HepG2 (cell line): ENCODE data around the gene ANKRD65. TPM values are rescaled to one million over a fixed set of nuclear protein-coding genes. Genes with fewer than 3 reads are reported as not detected.
A peak's percentile ranks its signal among the peaks of the same experiment; 100 is the strongest.

Source experiments
- CBFB ChIP-seq: sonication (generic); formaldehyde crosslinking; IDR thresholded peaks from 2 replicates; pipeline ENCODE4 v1.4.0; 2020; ENCODE audit warnings: missing genetic modification reagents
- CTCF ChIP-seq: sonication (generic); formaldehyde crosslinking; IDR thresholded peaks from 2 replicates; pipeline ENCODE4 v1.5.0; 2020; ENCODE audit warnings: mild to moderate bottlenecking, missing genetic modification reagents, moderate library complexity
- DNMT3B ChIP-seq: conservative IDR thresholded peaks from 2 replicates; pipeline ENCODE4 v1.6.1; 2016; ENCODE audit warnings: missing biosample characterization, control low read depth
- FOSL2 ChIP-seq: sonication (generic); formaldehyde crosslinking; IDR thresholded peaks from 2 replicates; pipeline ENCODE4 v1.4.0; 2020; ENCODE audit warnings: missing genetic modification reagents
- HMG20B ChIP-seq: conservative IDR thresholded peaks from 2 replicates; pipeline ENCODE4 v1.6.1; 2016; ENCODE audit warnings: missing genetic modification reagents, missing compliant biosample characterization
- ISL2 ChIP-seq: sonication (generic); formaldehyde crosslinking; IDR thresholded peaks from 2 replicates; pipeline ENCODE4 v1.5.0; 2020; ENCODE audit warnings: missing genetic modification reagents
- MATR3 ChIP-seq: sonication (generic); formaldehyde crosslinking; IDR thresholded peaks from 2 replicates; pipeline ENCODE4 v1.4.0; 2020; ENCODE audit warnings: missing genetic modification reagents
- MYC ChIP-seq: sonication (generic); formaldehyde crosslinking; IDR thresholded peaks from 2 replicates; pipeline ENCODE4 v1.9.0; 2021; ENCODE audit warnings: missing genetic modification reagents, borderline replicate concordance
- NR0B2 ChIP-seq: sonication (generic); formaldehyde crosslinking; IDR thresholded peaks from 2 replicates; pipeline ENCODE4 v1.4.0; 2020; ENCODE audit warnings: mild to moderate bottlenecking, missing genetic modification reagents
- POLR2A ChIP-seq, 2 experiments: IDR thresholded peaks; 2 replicates each; pipeline ENCODE4 v1.6.1; 2011; ENCODE audit warnings: low read depth in 2 of 2, low read length in 2 of 2, mild to moderate bottlenecking in 1 of 2, moderate library complexity in 1 of 2; ENCODE audit not compliant: insufficient read depth in 1 of 2
- PTBP1 ChIP-seq: fragments of 200-400 bp; formaldehyde crosslinking; IDR thresholded peaks from 2 replicates; pipeline ENCODE4 v1.6.1; 2018; ENCODE audit warnings: low read length, low read depth; ENCODE audit not compliant: poor library complexity, severe bottlenecking
- SRY ChIP-seq: sonication (generic); formaldehyde crosslinking; IDR thresholded peaks from 2 replicates; pipeline ENCODE4 v1.8.0; 2022; ENCODE audit warnings: mild to moderate bottlenecking, missing genetic modification reagents
- TRIM22 ChIP-seq: fragments of 450-650 bp; IDR thresholded peaks from 2 replicates; pipeline ENCODE4 v1.6.1; 2017
- YY1 ChIP-seq: IDR thresholded peaks from 2 replicates; pipeline ENCODE4 v1.6.1; 2011; ENCODE audit warnings: low read length, low read depth, moderate library complexity, mild to moderate bottlenecking; ENCODE audit not compliant: insufficient read depth, insufficient replicate concordance
- ZBTB25 ChIP-seq: IDR thresholded peaks from 2 replicates; pipeline ENCODE4 v1.6.1; 2018; ENCODE audit warnings: missing genetic modification reagents
- ZBTB33 ChIP-seq: sonication (generic); formaldehyde crosslinking; IDR thresholded peaks from 2 replicates; pipeline ENCODE4 v1.4.0; 2020; ENCODE audit warnings: missing genetic modification reagents
- ZC3H13 ChIP-seq: sonication (generic); formaldehyde crosslinking; IDR thresholded peaks from 2 replicates; pipeline ENCODE4 v1.8.1; 2023; ENCODE audit warnings: mild to moderate bottlenecking, missing genetic modification reagents, moderate library complexity
- ZNF10 ChIP-seq: sonication (generic); formaldehyde crosslinking; IDR thresholded peaks from 2 replicates; pipeline ENCODE4 v1.4.0; 2020; ENCODE audit warnings: mild to moderate bottlenecking, low read depth, missing genetic modification reagents, borderline replicate concordance
- ZNF260 ChIP-seq: sonication (generic); formaldehyde crosslinking; IDR thresholded peaks from 2 replicates; pipeline ENCODE4 v1.4.0; 2020; ENCODE audit warnings: missing genetic modification reagents, low read depth, mild to moderate bottlenecking, borderline replicate concordance
- ZNF691 ChIP-seq: sonication (generic); formaldehyde crosslinking; IDR thresholded peaks from 2 replicates; pipeline ENCODE4 v1.4.0; 2020; ENCODE audit warnings: missing genetic modification reagents, low read depth, mild to moderate bottlenecking, borderline replicate concordance
- ZNF703 ChIP-seq: sonication (generic); formaldehyde crosslinking; IDR thresholded peaks from 2 replicates; pipeline ENCODE4 v1.5.1; 2020; ENCODE audit warnings: missing genetic modification reagents, mild to moderate bottlenecking, moderate library complexity, borderline replicate concordance
- polyA plus RNA-seq, 8 experiments: library from polyadenylated mRNA; depleted of rRNA in 3 of 8; stranded (reverse) in 7 of 8; unstranded in 1 of 8; fragments of >200 nt; fragmentation: Illumina TruSeq in 4 of 8; extraction: Trizol in 4 of 8; gene quantifications; 2 replicates each; pipeline versions ENCODE4 v1.2.1 to v1.2.3, GENCODE V29; 2011 to 2016; ENCODE audit warnings: low read depth in 4 of 8, missing spikeins in 1 of 8, mixed read lengths in 1 of 8; ENCODE audit not compliant: insufficient read depth in 1 of 8
- total RNA-seq, 5 experiments: library from RNA; depleted of rRNA; stranded (reverse); fragments of >200 nt; fragmentation: Illumina TruSeq; extraction: Trizol; gene quantifications; 2 replicates each; pipeline ENCODE4 v1.2.3, GENCODE V29; 2016; ENCODE audit warnings: low read depth in 1 of 5

Gene ANKRD65
- total and polyA plus RNA-seq, 2 of the 13 experiments (the other 11 are each of a cell fraction or from before 2014, with no cell fraction given): 12.1 to 30.1 TPM

- peak; percentile 97 for TF ChIP-seq ZBTB25 (CRISPR knock-in tag)
- TF ChIP-seq PTBP1: no peak
- peak; percentile 74 for TF ChIP-seq YY1
- no peak; the same call in 1 of the 2 replicates for TF ChIP-seq DNMT3B (CRISPR knock-in tag)
- TF ChIP-seq NR0B2 (CRISPR knock-in tag): no peak; the same call in 1 of the 2 replicates
- TF ChIP-seq MATR3 (CRISPR knock-in tag): no peak
- TF ChIP-seq CBFB: peak; percentile 95
- no peak for TF ChIP-seq ZNF260 (CRISPR knock-in tag)
- peak; percentile 83 for TF ChIP-seq ISL2 (CRISPR knock-in tag)
- TF ChIP-seq ZC3H13 (CRISPR knock-in tag): peak; percentile 96
- peak; percentile 78; the same call in 1 of the 2 replicates for TF ChIP-seq HMG20B
- TF ChIP-seq SRY: no peak
- TF ChIP-seq ZBTB33: peak; percentile 88
- TF ChIP-seq CTCF (CRISPR knock-in tag): peak; percentile 63
- TF ChIP-seq FOSL2 (CRISPR knock-in tag): peak; percentile 83
- TF ChIP-seq MYC (CRISPR knock-in tag): peak; percentile 98
- no peak; the same call in 1 of the 2 replicates for TF ChIP-seq ZNF703 (CRISPR knock-in tag)
- no peak for TF ChIP-seq ZNF10 (CRISPR knock-in tag)
- peak; percentile 94; the same call in 1 of the 2 replicates for TF ChIP-seq ZNF691
- peak in 1 of 2 experiments; percentile 17; a peak in 1 of 4 replicates for TF ChIP-seq POLR2A (IDR thresholded peaks at IDR 0.05; ENCODE audit: insufficient read depth in 1 of 2, low read depth in 2 of 2, low read length in 2 of 2)
- no peak for TF ChIP-seq TRIM22
Measured at GRCh38 chr1:1400576-1401456, 20.3 kb downstream of the ANKRD65 start (continued).
